Stimulated activated CD4-positive, alpha-beta T cell treated with anti-CD3 and anti-CD28 coated beads, Interleukin-1b, Interleukin-23, amount 100 ng/mL, for 48 hours (primary cell): ENCODE measurements around the gene SPDYE6.
A peak's percentile ranks its signal among the peaks of the same experiment; 100 is the strongest.
"Not testable (repeated sequence)": the region's sequence is repeated elsewhere in the genome, so short reads cannot be mapped to it uniquely, and the experiment has no call there.

Source experiments
- DNase-seq: peaks from one replicate; pipeline ENCODE4 v3.0.0-alpha.2; 2020

The SPDYE6 gene

DNA sequence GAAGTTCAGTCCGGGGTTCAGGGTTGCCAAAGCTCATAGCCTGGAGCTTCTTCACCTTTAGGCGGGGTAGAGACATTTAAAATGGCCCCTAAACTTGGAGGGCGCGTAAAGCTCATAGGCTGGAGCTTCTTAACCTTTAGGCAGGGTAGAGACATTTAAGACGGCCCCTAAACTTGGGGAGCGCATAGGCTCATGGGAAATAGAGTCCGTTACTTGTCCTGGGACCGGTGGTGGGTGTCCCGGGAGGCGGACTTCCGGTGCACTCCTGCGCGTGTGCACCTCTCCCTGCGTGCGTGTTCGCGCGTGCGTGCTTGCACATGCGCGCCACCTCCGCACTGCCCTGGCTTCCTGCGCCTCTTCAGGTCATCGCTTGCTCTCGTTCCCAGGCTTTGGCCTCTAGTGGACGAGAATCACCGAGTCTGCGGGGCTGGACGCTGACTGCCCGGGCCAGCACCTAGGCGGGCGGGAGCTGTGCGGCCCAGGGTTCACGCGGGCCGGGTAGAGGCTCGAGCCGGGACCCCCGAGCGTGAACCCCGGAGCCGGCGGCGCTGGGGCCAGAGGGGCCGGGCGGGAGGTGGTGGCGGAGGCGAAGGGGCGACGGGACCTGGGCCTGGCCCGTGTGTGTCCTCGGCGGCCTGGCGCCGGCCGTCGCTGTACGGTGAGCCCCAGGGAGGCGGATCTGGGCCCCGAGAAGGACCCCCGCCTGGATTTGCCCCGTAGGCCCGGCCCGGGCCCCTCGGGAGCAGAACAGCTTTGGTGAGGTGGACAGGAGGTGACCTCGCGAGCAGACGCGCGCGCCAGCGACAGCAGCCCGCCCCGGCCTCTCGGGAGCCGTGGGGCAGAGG lies 7.5 kb upstream of the SPDYE6 start:
- peak; percentile 96 for DNase-seq

- not testable (repeated sequence) for DNase-seq
These were observed 9.3 kb downstream of the SPDYE6 start for GRCh38 chr7:102346983-102347382.

DNA sequence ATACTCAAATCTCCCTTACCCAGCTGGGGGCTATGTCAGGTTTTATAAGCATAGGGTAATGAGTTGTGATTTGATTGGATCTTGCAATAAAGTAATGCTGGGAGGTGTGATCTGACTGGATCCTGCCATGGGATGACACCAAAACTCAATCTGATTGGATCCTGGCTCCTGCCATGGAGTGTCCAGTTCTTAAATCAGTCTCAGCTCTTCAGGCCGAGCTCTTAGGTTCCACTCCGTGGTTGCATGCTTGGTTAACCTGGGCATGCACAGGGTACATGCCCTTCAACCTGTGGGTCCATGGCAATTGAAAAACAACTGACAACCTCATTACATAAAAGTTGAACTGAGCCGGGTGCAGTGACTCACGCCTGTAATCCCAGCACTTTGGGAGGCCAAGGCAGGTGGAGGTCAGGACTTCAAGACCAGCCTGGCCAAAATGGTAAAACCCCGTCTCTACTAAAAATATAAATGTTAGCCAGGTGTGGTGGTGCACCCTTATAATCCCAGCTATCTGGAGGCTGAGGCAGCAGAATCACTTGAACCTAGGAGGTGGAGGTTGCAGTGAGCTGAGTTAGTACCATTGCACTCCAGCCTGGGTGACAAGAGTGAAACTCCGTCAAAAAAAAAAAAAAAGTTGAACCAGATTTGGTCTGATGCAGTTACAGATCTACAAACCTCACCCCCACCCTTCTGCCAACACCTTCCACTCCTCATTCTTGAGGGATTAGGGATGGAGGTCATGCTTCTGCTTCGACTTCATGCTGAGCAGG lies 15.5 kb downstream of the SPDYE6 start:
- not testable (repeated sequence) for DNase-seq

- not testable (repeated sequence) for DNase-seq
These were observed 18.8 kb downstream of the SPDYE6 start for GRCh38 chr7:102337420-102337819.

DNA sequence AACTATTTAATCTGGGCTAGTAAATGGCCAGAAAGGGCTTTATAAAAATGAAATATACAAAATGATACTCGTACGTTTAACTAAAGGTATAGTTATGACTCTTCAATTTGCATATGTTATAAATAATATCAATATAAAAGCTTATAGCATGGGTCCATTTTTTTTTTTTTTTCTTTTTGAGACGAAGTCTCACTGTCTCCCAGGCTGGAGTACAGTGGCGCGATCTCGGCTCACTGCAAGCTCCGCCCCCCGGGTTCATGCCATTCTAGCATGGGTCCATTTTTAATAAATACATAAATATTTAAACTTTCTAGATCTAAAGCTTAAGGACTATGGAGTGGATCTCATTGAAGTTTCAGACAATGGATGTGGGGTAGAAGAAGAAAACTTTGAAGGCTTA lies 19.2 kb downstream of the SPDYE6 start:
- not testable (repeated sequence) for DNase-seq

DNA sequence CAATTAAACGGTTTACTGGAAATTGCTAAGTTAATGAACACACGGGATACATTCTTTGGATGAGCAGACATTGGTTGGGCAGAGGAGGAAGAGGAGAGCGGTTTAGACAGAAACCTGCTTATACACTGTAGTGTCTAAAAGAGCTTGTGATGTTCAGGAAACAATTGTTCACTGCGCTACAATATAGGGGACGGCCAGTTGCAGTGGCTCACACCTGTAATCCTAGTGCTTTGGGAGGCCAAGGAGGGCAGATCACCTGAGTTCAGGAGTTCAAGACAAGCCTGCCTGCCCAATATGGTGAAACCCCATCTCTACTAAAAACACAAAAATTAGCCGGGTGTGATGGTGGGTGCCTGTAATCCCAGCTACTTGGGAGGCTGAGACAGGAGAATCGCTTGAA lies 20.7 kb downstream of the SPDYE6 start:
- DNase-seq: not testable (repeated sequence)

DNA sequence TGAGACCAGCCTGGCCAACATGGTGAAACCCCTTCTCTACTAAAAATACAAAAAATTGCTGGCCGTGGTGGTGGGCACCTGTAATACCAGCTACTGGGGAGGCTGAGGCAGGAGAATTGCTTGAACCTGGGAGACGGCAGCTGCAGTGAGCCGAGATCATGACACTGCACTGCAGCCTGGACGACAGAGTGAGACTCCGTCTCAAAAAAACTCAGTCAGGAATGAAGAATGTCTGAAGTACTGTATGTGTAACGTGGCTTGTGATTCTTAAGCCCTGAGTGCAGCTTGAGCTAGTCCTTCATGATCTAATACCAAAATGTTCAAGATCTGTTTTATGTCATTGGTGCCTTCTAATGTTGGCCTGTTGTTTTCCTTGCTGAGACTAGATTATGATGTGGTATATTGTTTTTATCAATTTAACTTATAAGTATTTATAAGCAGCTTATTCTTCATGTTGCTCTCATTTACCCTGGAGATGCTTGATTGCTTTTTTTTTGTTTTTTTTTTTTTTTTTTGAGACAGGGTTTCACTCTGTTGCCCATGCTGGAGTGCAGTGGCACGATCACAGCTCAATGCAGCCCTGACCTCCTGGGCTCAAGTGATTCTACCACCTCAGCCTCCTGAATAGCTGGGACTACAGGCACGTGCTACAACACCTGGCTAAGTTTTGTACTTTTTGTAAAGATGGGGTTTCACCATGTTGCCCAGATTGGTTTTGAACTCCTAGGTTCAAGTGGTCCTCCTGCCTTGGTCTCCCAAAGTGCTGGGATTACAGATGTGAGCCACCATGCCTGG lies 25.4 kb downstream of the SPDYE6 start:
- not testable (repeated sequence) for DNase-seq

DNA sequence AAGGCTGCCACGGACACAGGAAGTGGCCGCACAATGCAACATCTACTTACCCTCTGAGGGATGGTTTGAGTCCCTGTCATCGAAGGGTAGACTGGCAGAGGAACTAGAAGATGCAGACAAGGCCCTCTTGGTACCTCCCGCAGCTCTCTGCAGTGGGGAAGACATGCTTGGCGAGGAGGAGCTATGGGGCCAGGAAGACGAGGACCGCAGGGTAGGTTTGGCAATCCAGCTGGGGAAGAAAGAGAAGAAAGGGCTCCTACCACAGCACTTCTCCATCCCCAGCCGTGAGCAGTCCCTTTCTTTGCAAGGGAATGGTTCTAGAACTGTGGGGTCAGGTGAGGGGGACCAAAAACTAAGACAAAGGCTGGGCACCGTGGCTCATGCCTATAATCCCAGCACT lies 26.9 kb downstream of the SPDYE6 start:
- not testable (repeated sequence) for DNase-seq

GRCh38 chr7:102328863-102329262 lies 27.4 kb downstream of the SPDYE6 start:
- not testable (repeated sequence) for DNase-seq

GRCh38 chr7:102327183-102327582 lies 29.1 kb downstream of the SPDYE6 start:
- not testable (repeated sequence) for DNase-seq

- DNase-seq: no peak
These were observed 29.9 kb downstream of the SPDYE6 start for GRCh38 chr7:102326157-102326889.

GRCh38 chr7:102325106-102325505 lies 31.1 kb downstream of the SPDYE6 start:
- DNase-seq: not testable (repeated sequence)

DNA sequence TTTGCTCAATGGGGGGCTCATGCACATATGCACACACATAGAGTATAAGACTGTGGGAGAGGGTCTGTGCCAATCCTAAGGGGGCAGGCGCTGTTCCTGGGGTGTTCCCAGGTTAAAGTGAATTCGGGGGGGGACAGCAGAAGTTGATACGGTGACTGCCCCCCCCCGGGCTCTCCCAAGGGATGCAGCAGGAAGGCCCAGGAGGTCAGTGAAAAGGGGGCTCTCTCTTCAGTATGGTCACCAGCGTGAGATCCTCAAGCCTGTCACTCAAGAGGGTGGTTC lies 32.4 kb downstream of the SPDYE6 start:
- no peak for DNase-seq

- DNase-seq: no peak
These were observed 34.0 kb downstream of the SPDYE6 start for GRCh38 chr7:102322202-102322715.

GRCh38 chr7:102321351-102322201 lies 34.7 kb downstream of the SPDYE6 start:
- no peak for DNase-seq

DNA sequence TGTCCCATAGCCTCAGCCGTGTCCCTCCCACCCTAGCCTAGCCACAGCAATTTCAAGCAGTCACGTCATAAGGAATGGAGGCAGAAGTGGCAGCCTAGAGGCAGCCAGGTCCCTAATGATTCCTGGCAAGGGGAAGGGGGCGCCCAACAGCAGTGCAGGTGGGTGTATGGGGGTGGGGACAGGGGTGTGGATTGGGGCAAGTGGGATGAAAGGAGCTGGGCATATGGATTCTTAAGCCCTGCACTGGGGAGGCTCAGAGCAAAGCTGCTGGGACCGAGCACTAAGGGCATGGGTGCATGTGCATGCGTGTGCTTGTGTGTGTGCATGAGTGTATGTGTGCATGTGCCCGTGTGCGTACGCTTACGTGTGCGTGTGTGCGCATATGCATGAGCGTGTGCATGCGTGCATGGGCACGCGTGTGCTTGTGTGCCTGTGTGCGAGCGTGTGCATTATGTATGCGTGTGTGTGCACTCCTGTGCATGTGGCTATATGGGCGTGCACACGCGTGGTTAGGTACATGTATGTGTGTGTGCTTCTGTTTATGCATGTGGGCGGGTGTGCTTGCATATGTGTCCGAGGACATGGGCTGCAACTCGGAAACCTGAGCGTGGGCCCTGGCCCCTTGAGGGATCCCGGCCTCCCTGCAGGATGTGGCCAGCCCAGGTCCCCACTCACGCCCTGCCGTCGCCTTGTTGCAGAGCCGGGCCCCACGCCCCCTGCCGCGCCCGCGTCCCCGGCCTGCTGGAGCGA lies 35.5 kb downstream of the SPDYE6 start:
- no peak for DNase-seq

GRCh38 chr7:102320181-102320580 lies 36.1 kb downstream of the SPDYE6 start:
- no peak for DNase-seq

- no peak for DNase-seq
These were observed 36.6 kb downstream of the SPDYE6 start for GRCh38 chr7:102319671-102320070.

DNA sequence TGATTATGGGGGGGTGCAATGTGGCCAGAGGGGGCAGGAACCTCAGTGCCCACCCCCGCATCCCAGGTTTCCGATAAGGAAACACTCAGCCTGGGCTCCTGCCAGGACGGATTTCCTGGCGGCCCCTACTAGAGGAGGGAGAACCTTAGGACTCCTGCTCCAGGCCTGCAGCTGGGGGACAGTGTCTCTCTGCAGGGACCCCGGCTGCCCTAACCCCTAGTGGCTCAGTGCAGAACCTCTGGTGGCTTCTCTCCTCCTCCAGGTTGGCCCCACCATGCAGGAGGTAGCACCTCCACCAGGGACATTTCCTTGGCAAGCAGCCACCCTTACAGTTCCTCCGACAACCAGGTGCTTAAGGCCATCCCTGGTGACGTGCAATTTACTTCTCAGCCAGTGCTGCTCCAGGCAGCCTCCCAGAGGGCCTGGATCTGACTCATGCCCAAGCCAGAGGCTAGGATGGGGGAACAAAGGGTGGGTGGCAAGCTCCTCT lies 37.7 kb downstream of the SPDYE6 start:
- DNase-seq: no peak

- no peak for DNase-seq
These were observed 38.8 kb downstream of the SPDYE6 start for GRCh38 chr7:102317231-102318059.
